ENCODE results near the gene SLC12A4. TPM values are rescaled to one million over a fixed set of nuclear protein-coding genes. Genes with fewer than 3 reads are reported as not detected.

SLC12A4 gene
- polyA plus RNA-seq, 1 donor (not counting 4 experiments of a cell fraction or from before 2014, with no cell fraction given): 59.3 TPM

GRCh38 chr16:67990018-67990386 lies 21.6 kb upstream of the SLC12A4 start:
- TF ChIP-seq EZH2 (IDR thresholded peaks at IDR 0.05; ENCODE audit: low read length) (no peak), CTCF (optimal IDR thresholded peaks at IDR 0.05 in 1 of 3, IDR thresholded peaks at IDR 0.05 in 1 of 3, conservative IDR thresholded peaks at IDR 0.05 in 1 of 3; ENCODE audit: extremely low read depth in 1 of 3, insufficient read depth in 2 of 3, low read length in 3 of 3) (peak in 1 of 3 experiments; percentile 23)
- Histone ChIP-seq H3K79me2 (ENCODE audit: control insufficient read depth, insufficient read depth, low read length) (no peaks in the 10 kb centered on the region), H3K27ac (ENCODE audit: control insufficient read depth, insufficient read depth, low read length) (no peak overlapping the region), H3K36me3 (ENCODE audit: control insufficient read depth in 2 of 2, extremely low read depth in 1 of 2, insufficient read depth in 2 of 2, low read length in 2 of 2) (no peaks in the 10 kb centered on the region), H4K20me1 (ENCODE audit: control insufficient read depth, extremely low read depth, insufficient read depth, low read length) (no peaks in the 10 kb centered on the region), H3K9ac (ENCODE audit: control insufficient read depth, extremely low read depth, insufficient read depth, low read length) (no peak overlapping the region), H3K4me2 (ENCODE audit: control insufficient read depth, extremely low read depth, insufficient read depth, low read depth, low read length) (no peak overlapping the region), H3K4me3 (ENCODE audit: control insufficient read depth in 2 of 3, extremely low read depth in 1 of 3, insufficient read depth in 2 of 3, low read depth in 1 of 3, low read length in 3 of 3) (no peak overlapping the region), H3K9me1 (ENCODE audit: control insufficient read depth, extremely low read depth, insufficient read depth, low read length) (no peaks in the 10 kb centered on the region), H3K27me3 (ENCODE audit: control insufficient read depth, extremely low read depth, insufficient read depth, low read length) (no peaks in the 10 kb centered on the region), H2AFZ (ENCODE audit: control insufficient read depth, low read length) (no peak overlapping the region), H3K9me3 (ENCODE audit: control insufficient read depth, low read depth, low read length) (no peaks in the 10 kb centered on the region), H3K4me1 (ENCODE audit: control insufficient read depth, extremely low read depth, insufficient read depth, low read length) (peaks cover 15% of the 10 kb centered on the region)
- FAIRE-seq: no peak
- dilution Hi-C loops (cut with MboI; ENCODE audit: extremely low pct_ligation_motif_present, low sequenced_read_pairs): no loop called here
- no peak for DNase-seq (ENCODE audit: low read depth, low spot score)

GRCh38 chr16:67989322-67990017 lies 21.0 kb upstream of the SLC12A4 start:
- Histone ChIP-seq H3K9me3 (ENCODE audit: control insufficient read depth, low read depth, low read length) (no peaks in the 10 kb centered on the region), H3K9ac (ENCODE audit: control insufficient read depth, extremely low read depth, insufficient read depth, low read length) (no peak overlapping the region), H3K4me2 (ENCODE audit: control insufficient read depth, extremely low read depth, insufficient read depth, low read depth, low read length) (no peak overlapping the region), H3K79me2 (ENCODE audit: control insufficient read depth, insufficient read depth, low read length) (no peaks in the 10 kb centered on the region), H3K27me3 (ENCODE audit: control insufficient read depth, extremely low read depth, insufficient read depth, low read length) (no peaks in the 10 kb centered on the region), H3K9me1 (ENCODE audit: control insufficient read depth, extremely low read depth, insufficient read depth, low read length) (no peaks in the 10 kb centered on the region), H3K36me3 (ENCODE audit: control insufficient read depth in 2 of 2, extremely low read depth in 1 of 2, insufficient read depth in 2 of 2, low read length in 2 of 2) (no peaks in the 10 kb centered on the region), H3K27ac (ENCODE audit: control insufficient read depth, insufficient read depth, low read length) (no peak overlapping the region), H4K20me1 (ENCODE audit: control insufficient read depth, extremely low read depth, insufficient read depth, low read length) (no peaks in the 10 kb centered on the region), H2AFZ (ENCODE audit: control insufficient read depth, low read length) (no peak overlapping the region), H3K4me1 (ENCODE audit: control insufficient read depth, extremely low read depth, insufficient read depth, low read length) (peaks cover 15% of the 10 kb centered on the region), H3K4me3 (ENCODE audit: control insufficient read depth in 2 of 3, extremely low read depth in 1 of 3, insufficient read depth in 2 of 3, low read depth in 1 of 3, low read length in 3 of 3) (no peak overlapping the region)
- FAIRE-seq (no peak), DNase-seq (ENCODE audit: low read depth, low spot score) (no peak)
- no peak for TF ChIP-seq CTCF (optimal IDR thresholded peaks at IDR 0.05 in 1 of 3, IDR thresholded peaks at IDR 0.05 in 1 of 3, conservative IDR thresholded peaks at IDR 0.05 in 1 of 3; ENCODE audit: extremely low read depth in 1 of 3, insufficient read depth in 2 of 3, low read length in 3 of 3)
- TF ChIP-seq EZH2 (IDR thresholded peaks at IDR 0.05; ENCODE audit: low read length): no peak
- dilution Hi-C loops (cut with MboI; ENCODE audit: extremely low pct_ligation_motif_present, low sequenced_read_pairs): no loop called here

All from keratinocyte (primary cell).